Testis (tissue), 3 donors: Measurements from ENCODE around the gene SNX7. TPM values are rescaled to one million over a fixed set of nuclear protein-coding genes. Genes with fewer than 3 reads are reported as not detected.
A peak's percentile ranks its signal among the peaks of the same experiment; 100 is the strongest.

Source experiments
- DNase-seq: peaks from one replicate; pipeline ENCODE4 v3.0.0-alpha.2; 2019
- H3K27ac ChIP-seq, 2 donors: fragments of 200-600 bp; sonication (generic); one replicate each; pipeline ENCODE4 v1.5.1; 2019
- H3K27me3 ChIP-seq: fragments of 200-600 bp; sonication (generic); one replicate; pipeline ENCODE4 v1.5.1; 2019
- H3K36me3 ChIP-seq: fragments of 200-600 bp; sonication (generic); one replicate; pipeline ENCODE4 v1.5.1; 2017; ENCODE audit warnings: low read depth; ENCODE audit errors: missing control alignments
- H3K4me1 ChIP-seq: fragments of 200-600 bp; sonication (generic); one replicate; pipeline ENCODE4 v1.5.1; 2019
- H3K4me3 ChIP-seq, 2 donors: fragments of 200-600 bp; sonication (generic); one replicate each; pipeline ENCODE4 v1.5.1; 2017 to 2019
- H3K9me3 ChIP-seq: fragments of 200-600 bp; sonication (generic); one replicate; pipeline ENCODE4 v1.5.1; 2017
- CTCF ChIP-seq, 3 experiments: fragments of 450-650 bp in 2 of 3; fragments of 200-600 bp in 1 of 3; sonication (generic) in 1 of 3; IDR thresholded peaks; one replicate each; pipeline ENCODE4 v1.5.1; 2016 to 2019; ENCODE audit warnings: antibody characterized with exemption in 3 of 3, mild to moderate bottlenecking in 2 of 3, moderate library complexity in 1 of 3
- POLR2A ChIP-seq: fragments of 450-650 bp; IDR thresholded peaks from one replicate; pipeline ENCODE4 v1.6.1; 2017; ENCODE audit warnings: antibody characterized with exemption, mild to moderate bottlenecking, moderate library complexity
- WGBS, 2 donors: methylation state at CpG; one replicate each; pipeline ENCODE4 v1.1.5; 2018; 5-methylcytosine and 5-hydroxymethylcytosine counted together
- intact Hi-C: fragments of 100-400 bp; cut with DNase I; formaldehyde crosslinking; loops from one replicate; pipeline ENCODE4 v1.15.1; 2023; ENCODE audit warnings: low total_unique reads
- polyA plus RNA-seq: library from polyadenylated mRNA; stranded (reverse); fragments of 350-450 nt; fragmentation: Illumina TruSeq; extraction: RNeasy Lipid Tissue Mini Kit (QIAGEN cat#74804); gene quantifications from one replicate; pipeline ENCODE4 v1.2.3, GENCODE V29; 2014; ENCODE audit warnings: low read depth, low replicate concordance; ENCODE audit not compliant: insufficient read depth
- total RNA-seq, 2 donors: library from RNA; depleted of rRNA; stranded (reverse); fragments of >200 nt; gene quantifications; one replicate each; pipeline ENCODE4 v1.2.3, GENCODE V29; 2016

Gene SNX7
- total and polyA plus RNA-seq, 3 donors from 2014 or later = 29.7 to 36.2 (median 32.0) TPM

- Histone ChIP-seq H3K27me3 (no peaks in the 10 kb centered on the region), H3K27ac (no peak overlapping the region), H3K4me3 (no peak overlapping the region), H3K9me3 (no peaks in the 10 kb centered on the region), H3K36me3 (no peaks in the 10 kb centered on the region), H3K4me1 (no peaks in the 10 kb centered on the region)
- intact Hi-C loops = no loop called here
- TF ChIP-seq CTCF (IDR thresholded peaks at IDR 0.05) (no peak), POLR2A (no peak)
- DNase-seq = no peak
- 93 to 95% methylated on average over 3 of the region's 3 CpGs for WGBS, 2 donors
These were observed 37.1 kb downstream of the SNX7 start for GRCh38 chr1:98698625-98699024.

GRCh38 chr1:98700228-98700627 lies 38.7 kb downstream of the SNX7 start:
- Histone ChIP-seq H3K27me3 (no peaks in the 10 kb centered on the region), H3K4me3 (no peak overlapping the region), H3K4me1 (no peaks in the 10 kb centered on the region), H3K36me3 (no peaks in the 10 kb centered on the region), H3K27ac (no peak overlapping the region), H3K9me3 (no peaks in the 10 kb centered on the region)
- TF ChIP-seq CTCF (IDR thresholded peaks at IDR 0.05) = no peak
- no peak for TF ChIP-seq POLR2A
- intact Hi-C loops = no loop called here
- DNase-seq = no peak

- TF ChIP-seq CTCF (IDR thresholded peaks at IDR 0.05) (no peak), POLR2A (no peak)
- H3K27ac ChIP-seq = no peak overlapping the region
- WGBS, 2 donors = 88 to 100% methylated on average over 1 of the region's 1 CpG
- no peak for DNase-seq
- no peaks in the 10 kb centered on the region for H3K9me3 ChIP-seq
- no peaks in the 10 kb centered on the region for H3K36me3 ChIP-seq
- no peaks in the 10 kb centered on the region for H3K4me1 ChIP-seq
- no peaks in the 10 kb centered on the region for H3K27me3 ChIP-seq
- no peak overlapping the region for H3K4me3 ChIP-seq
- intact Hi-C loops = no loop called here
These were observed 41.5 kb downstream of the SNX7 start for GRCh38 chr1:98702976-98703375.

GRCh38 chr1:98704474-98704873 lies 43.0 kb downstream of the SNX7 start:
- H3K4me3 ChIP-seq = no peak overlapping the region
- intact Hi-C loops = no loop called here
- no peak overlapping the region for H3K27ac ChIP-seq
- H3K27me3 ChIP-seq = no peaks in the 10 kb centered on the region
- TF ChIP-seq POLR2A (no peak), CTCF (IDR thresholded peaks at IDR 0.05) (no peak)
- no peaks in the 10 kb centered on the region for H3K36me3 ChIP-seq
- DNase-seq = peak; percentile 46
- H3K4me1 ChIP-seq = no peaks in the 10 kb centered on the region
- no peaks in the 10 kb centered on the region for H3K9me3 ChIP-seq
- WGBS, 2 donors = 80 to 87% methylated on average over 4 of the region's 4 CpGs

- Histone ChIP-seq H3K27me3 (no peaks in the 10 kb centered on the region), H3K4me1 (no peaks in the 10 kb centered on the region), H3K27ac (no peak overlapping the region), H3K9me3 (no peaks in the 10 kb centered on the region), H3K36me3 (no peaks in the 10 kb centered on the region), H3K4me3 (no peak overlapping the region)
- intact Hi-C loops = no loop called here
- 71 to 81% methylated on average over 1 of the region's 1 CpG for WGBS, 2 donors
- TF ChIP-seq CTCF (IDR thresholded peaks at IDR 0.05) = no peak
- TF ChIP-seq POLR2A = no peak
- DNase-seq = no peak
These were observed 43.5 kb downstream of the SNX7 start for GRCh38 chr1:98704971-98705370.
